CD4-positive, CD25-positive, alpha-beta regulatory T cell (primary cell): ENCODE data around the gene PYY. TPM values are rescaled to one million over a fixed set of nuclear protein-coding genes. Genes with fewer than 3 reads are reported as not detected.
"Not testable (repeated sequence)": the region's sequence is repeated elsewhere in the genome, so short reads cannot be mapped to it uniquely, and the experiment has no call there.

ENCODE experiments used
- ATAC-seq, 2 donors: fragments of 150-1000 bp; cut with Tn5 transposase; one replicate each; pipeline ENCODE4 v1.10.0; 2021; ENCODE audit warnings: low read depth in 2 of 2, moderate number of reproducible peaks in 2 of 2, moderate library complexity in 1 of 2
- DNase-seq, 3 donors: peaks; one replicate each; pipeline versions ENCODE4 v3.0.0 to v3.0.0-alpha.2; 2012 to 2022; ENCODE audit warnings: mixed read lengths in 1 of 3
- H3K27ac ChIP-seq: one replicate; pipeline ENCODE4 v1.7.0; 2013; ENCODE audit warnings: mild to moderate bottlenecking, low read length; ENCODE audit not compliant: insufficient read depth, poor library complexity, severe bottlenecking
- H3K27me3 ChIP-seq: one replicate; pipeline ENCODE4 v1.7.0; 2013; ENCODE audit warnings: low read length; ENCODE audit not compliant: control insufficient read depth, insufficient read depth
- H3K36me3 ChIP-seq: one replicate; pipeline ENCODE4 v1.7.0; 2013; ENCODE audit warnings: mild to moderate bottlenecking, low read length, moderate library complexity; ENCODE audit not compliant: control insufficient read depth, insufficient read depth
- H3K4me1 ChIP-seq: 2 replicates; pipeline ENCODE4 v1.7.0; 2013; ENCODE audit warnings: mild to moderate bottlenecking, low read length; ENCODE audit not compliant: insufficient read depth, control insufficient read depth, poor library complexity, severe bottlenecking
- H3K4me3 ChIP-seq: one replicate; pipeline ENCODE4 v1.7.0; 2013; ENCODE audit warnings: low read depth, mild to moderate bottlenecking, low read length, moderate library complexity
- H3K9me3 ChIP-seq, 2 experiments: 1 replicate in 1 of 2; 2 replicates in 1 of 2; pipeline ENCODE4 v1.7.0; 2013; ENCODE audit warnings: low read length in 2 of 2, mild to moderate bottlenecking in 1 of 2, moderate library complexity in 1 of 2; ENCODE audit not compliant: control insufficient read depth in 2 of 2
- H3K27ac Mint-ChIP-seq, 3 donors: one replicate each; pipeline ENCODE4 v1.8.0; 2020 to 2022; ENCODE audit warnings: mild to moderate bottlenecking in 3 of 3, mixed read lengths in 3 of 3, moderate library complexity in 2 of 3
- H3K27me3 Mint-ChIP-seq: one replicate; pipeline ENCODE4 v1.8.0; 2022; ENCODE audit warnings: mild to moderate bottlenecking, mixed read lengths
- H3K36me3 Mint-ChIP-seq: one replicate; pipeline ENCODE4 v1.8.0; 2020; ENCODE audit warnings: mixed read lengths
- H3K4me1 Mint-ChIP-seq, 4 donors: one replicate each; pipeline ENCODE4 v1.8.0; 2020 to 2022; ENCODE audit warnings: mixed read lengths in 4 of 4, mild to moderate bottlenecking in 1 of 4
- H3K4me3 Mint-ChIP-seq, 4 donors: one replicate each; pipeline ENCODE4 v1.8.0; 2020 to 2022; ENCODE audit warnings: mild to moderate bottlenecking in 4 of 4, mixed read lengths in 4 of 4, moderate library complexity in 3 of 4
- H3K9me3 Mint-ChIP-seq, 7 donors: one replicate each; pipeline ENCODE4 v1.8.0; 2020 to 2022; ENCODE audit warnings: mixed read lengths in 7 of 7, mild to moderate bottlenecking in 3 of 7, moderate library complexity in 2 of 7
- polyA plus RNA-seq, 4 donors: library from polyadenylated mRNA; unstranded; fragments of 300-500 nt; fragmentation: Illumina TruSeq; gene quantifications; one replicate each; pipeline ENCODE4 v1.2.3, GENCODE V29; 2021
- total RNA-seq: library from RNA; stranded (reverse); gene quantifications from one replicate; pipeline ENCODE4 v1.2.3, GENCODE V29; 2022

Gene PYY
- total and polyA plus RNA-seq, 5 donors from 2014 or later: not detected

- no peaks in the 10 kb centered on the region for H3K36me3 ChIP-seq
- Mint-ChIP-seq H3K4me3 (no peak overlapping the region), H3K27ac (no peak overlapping the region), H3K4me1 (peaks cover 0 to 17% (median 6%) of the 10 kb centered on the region in 4 donors), H3K27me3 (peaks cover 21% of the 10 kb centered on the region), H3K36me3 (no peaks in the 10 kb centered on the region), H3K9me3 (no peaks in the 10 kb centered on the region)
- no peak overlapping the region for H3K4me3 ChIP-seq
- no peak for ATAC-seq
- peaks cover 3% of the 10 kb centered on the region for H3K27me3 ChIP-seq
- no peak overlapping the region for H3K27ac ChIP-seq
- no peaks in the 10 kb centered on the region for H3K9me3 ChIP-seq
- H3K4me1 ChIP-seq: peaks cover 11% of the 10 kb centered on the region
- no peak for DNase-seq
These were observed 13.1 kb downstream of the PYY start for GRCh38 chr17:43940630-43941029.

GRCh38 chr17:43939886-43940285 lies 13.9 kb downstream of the PYY start:
- Histone ChIP-seq H3K27me3 (peaks cover 3% of the 10 kb centered on the region), H3K9me3 (no peaks in the 10 kb centered on the region), H3K36me3 (no peaks in the 10 kb centered on the region), H3K27ac (no peak overlapping the region), H3K4me3 (no peak overlapping the region), H3K4me1 (peaks cover 11% of the 10 kb centered on the region)
- H3K9me3 Mint-ChIP-seq: no peaks in the 10 kb centered on the region
- H3K27ac Mint-ChIP-seq: no peak overlapping the region
- peaks cover 19% of the 10 kb centered on the region for H3K27me3 Mint-ChIP-seq
- peaks cover 0 to 17% (median 6%) of the 10 kb centered on the region in 4 donors for H3K4me1 Mint-ChIP-seq
- H3K4me3 Mint-ChIP-seq: peak overlapping the region in 1 of 4 donors; percentile 63
- DNase-seq (no peak), ATAC-seq (no peak)
- H3K36me3 Mint-ChIP-seq: no peaks in the 10 kb centered on the region

- peaks cover 0 to 17% (median 6%) of the 10 kb centered on the region in 4 donors for H3K4me1 Mint-ChIP-seq
- peak overlapping the region in 3 of 4 donors; percentile 43 to 63 (median 60) for H3K4me3 Mint-ChIP-seq
- not testable (repeated sequence) for H3K9me3 Mint-ChIP-seq, H3K27ac Mint-ChIP-seq, H3K36me3 ChIP-seq, H3K36me3 Mint-ChIP-seq, ATAC-seq, H3K4me3 ChIP-seq, H3K27ac ChIP-seq, H3K27me3 ChIP-seq, DNase-seq, H3K9me3 ChIP-seq
- H3K27me3 Mint-ChIP-seq: peaks cover 15% of the 10 kb centered on the region
- H3K4me1 ChIP-seq: peaks cover 11% of the 10 kb centered on the region
These were observed 14.3 kb downstream of the PYY start for GRCh38 chr17:43939452-43939851.

- ATAC-seq (no peak), DNase-seq (no peak)
- peaks cover 11% of the 10 kb centered on the region for H3K4me1 ChIP-seq
- H3K9me3 Mint-ChIP-seq: no peaks in the 10 kb centered on the region
- no peak overlapping the region for H3K27ac Mint-ChIP-seq
- H3K27ac ChIP-seq: no peak overlapping the region
- H3K9me3 ChIP-seq: no peaks in the 10 kb centered on the region
- no peaks in the 10 kb centered on the region for H3K36me3 ChIP-seq
- no peaks in the 10 kb centered on the region for H3K36me3 Mint-ChIP-seq
- H3K27me3 Mint-ChIP-seq: peaks cover 9% of the 10 kb centered on the region
- peak overlapping the region in 1 of 4 donors; percentile 43 for H3K4me3 Mint-ChIP-seq
- no peak overlapping the region for H3K4me3 ChIP-seq
- H3K27me3 ChIP-seq: peaks cover 3% of the 10 kb centered on the region
- H3K4me1 Mint-ChIP-seq: peaks cover 0 to 17% (median 2%) of the 10 kb centered on the region in 4 donors
These were observed 14.9 kb downstream of the PYY start for GRCh38 chr17:43938838-43939182.

GRCh38 chr17:43936434-43936833 lies 17.3 kb downstream of the PYY start:
- Mint-ChIP-seq H3K27me3 (peaks cover 9% of the 10 kb centered on the region), H3K9me3 (no peaks in the 10 kb centered on the region), H3K4me3 (no peak overlapping the region), H3K27ac (no peak overlapping the region), H3K4me1 (peaks cover 0 to 17% (median 1%) of the 10 kb centered on the region in 4 donors), H3K36me3 (no peaks in the 10 kb centered on the region)
- Histone ChIP-seq H3K36me3 (no peaks in the 10 kb centered on the region), H3K27me3 (peaks cover 3% of the 10 kb centered on the region), H3K4me3 (no peak overlapping the region), H3K4me1 (peaks cover 11% of the 10 kb centered on the region), H3K27ac (no peak overlapping the region), H3K9me3 (no peaks in the 10 kb centered on the region)
- ATAC-seq (no peak), DNase-seq (no peak)

- no peak overlapping the region for H3K27ac Mint-ChIP-seq
- no peak for ATAC-seq
These were observed 17.8 kb downstream of the PYY start for GRCh38 chr17:43935926-43936261.

GRCh38 chr17:43935204-43935925 lies 18.4 kb downstream of the PYY start:
- Histone ChIP-seq H3K4me1 (peaks cover 11% of the 10 kb centered on the region), H3K27ac (no peak overlapping the region), H3K27me3 (peaks cover 3% of the 10 kb centered on the region), H3K9me3 (no peaks in the 10 kb centered on the region), H3K4me3 (no peak overlapping the region), H3K36me3 (no peaks in the 10 kb centered on the region)
- Mint-ChIP-seq H3K27me3 (peaks cover 9% of the 10 kb centered on the region), H3K4me3 (no peak overlapping the region), H3K9me3 (no peaks in the 10 kb centered on the region), H3K27ac (peak overlapping the region in 1 of 3 donors; percentile 48), H3K4me1 (peaks cover 0 to 17% (median 1%) of the 10 kb centered on the region in 4 donors), H3K36me3 (no peaks in the 10 kb centered on the region)
- DNase-seq (no peak), ATAC-seq (no peak)

More at GRCh38 chr17:43935926-43936261, 17.8 kb downstream of the PYY start:
- H3K4me3 Mint-ChIP-seq: no peak overlapping the region
- no peaks in the 10 kb centered on the region for H3K36me3 Mint-ChIP-seq
- H3K27me3 Mint-ChIP-seq: peaks cover 9% of the 10 kb centered on the region
- Histone ChIP-seq H3K27me3 (peaks cover 3% of the 10 kb centered on the region), H3K9me3 (no peaks in the 10 kb centered on the region), H3K4me1 (peaks cover 11% of the 10 kb centered on the region), H3K36me3 (no peaks in the 10 kb centered on the region), H3K4me3 (no peak overlapping the region), H3K27ac (no peak overlapping the region)
- DNase-seq: no peak
- peaks cover 0 to 17% (median 1%) of the 10 kb centered on the region in 4 donors for H3K4me1 Mint-ChIP-seq
- H3K9me3 Mint-ChIP-seq: no peaks in the 10 kb centered on the region

- Mint-ChIP-seq H3K4me1 (peaks cover 3 to 14% (median 8%) of the 10 kb centered on the region in 4 donors), H3K36me3 (no peaks in the 10 kb centered on the region), H3K9me3 (no peaks in the 10 kb centered on the region), H3K4me3 (no peak overlapping the region), H3K27ac (no peak overlapping the region), H3K27me3 (peaks cover 6% of the 10 kb centered on the region)
- H3K27me3 ChIP-seq: no peaks in the 10 kb centered on the region
- H3K36me3 ChIP-seq: no peaks in the 10 kb centered on the region
- no peak for ATAC-seq
- no peaks in the 10 kb centered on the region for H3K9me3 ChIP-seq
- no peak for DNase-seq
- H3K4me1 ChIP-seq: peaks cover 9% of the 10 kb centered on the region
- H3K27ac ChIP-seq: no peak overlapping the region
- H3K4me3 ChIP-seq: no peak overlapping the region
These were observed 20.8 kb downstream of the PYY start for GRCh38 chr17:43932923-43933322.
